ENCODE measurements around the gene MCC.

The MCC gene

DNA sequence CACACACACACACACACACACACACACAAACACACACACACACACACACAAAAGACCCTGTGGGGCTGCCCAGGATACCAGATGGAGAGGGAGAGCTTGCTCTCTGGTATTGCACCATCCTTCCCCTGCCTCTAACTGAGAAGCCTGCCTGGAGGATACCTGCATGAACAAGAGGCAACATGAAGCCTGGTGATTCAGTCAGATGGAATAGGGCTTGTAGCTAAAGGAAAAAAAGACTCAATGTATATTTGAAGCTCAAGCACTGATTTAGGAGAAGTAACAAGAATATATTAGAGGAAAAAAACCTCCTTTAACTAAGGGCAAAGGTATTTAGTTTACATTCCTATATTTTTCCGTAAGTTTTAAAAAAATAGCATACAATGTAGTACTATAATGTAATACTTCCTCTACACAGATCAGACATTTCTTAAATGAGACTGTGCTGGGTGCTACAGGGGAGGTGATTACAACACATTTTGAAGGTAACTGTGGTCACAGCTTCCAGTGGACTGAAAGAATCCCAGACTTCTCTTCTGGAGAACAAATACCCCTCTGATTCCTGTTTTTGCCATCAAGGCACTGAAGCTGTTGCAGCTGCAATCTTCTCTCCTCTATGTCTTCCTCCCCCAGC lies 342.4 kb downstream of the MCC start:
- TF ChIP-seq YY1 (IDR thresholded peaks at IDR 0.05; ENCODE audit: low read depth) (no peak), CEBPB (IDR thresholded peaks at IDR 0.05) (no peak), TEAD4 (IDR thresholded peaks at IDR 0.05) (no peak), TAF1 (IDR thresholded peaks at IDR 0.05; ENCODE audit: low read depth) (no peak), RAD21 (IDR thresholded peaks at IDR 0.05; ENCODE audit: low read depth) (no peak), EGR1 (IDR thresholded peaks at IDR 0.05) (no peak), EP300 (IDR thresholded peaks at IDR 0.05; ENCODE audit: borderline replicate concordance) (no peak), CREB1 (IDR thresholded peaks at IDR 0.05; ENCODE audit: low read depth) (no peak), TCF12 (IDR thresholded peaks at IDR 0.05; ENCODE audit: low read depth) (no peak), FOXM1 (IDR thresholded peaks at IDR 0.05; ENCODE audit: borderline replicate concordance, low read depth) (no peak), ZBTB7A (IDR thresholded peaks at IDR 0.05; ENCODE audit: low read depth) (no peak), NFIC (IDR thresholded peaks at IDR 0.05) (no peak)
- TF ChIP-seq, protein P1, sequence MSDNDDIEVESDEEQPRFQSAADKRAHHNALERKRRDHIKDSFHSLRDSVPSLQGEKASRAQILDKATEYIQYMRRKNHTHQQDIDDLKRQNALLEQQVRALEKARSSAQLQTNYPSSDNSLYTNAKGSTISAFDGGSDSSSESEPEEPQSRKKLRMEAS (IDR thresholded peaks at IDR 0.05), result no peak
- TF ChIP-seq, protein P2, sequence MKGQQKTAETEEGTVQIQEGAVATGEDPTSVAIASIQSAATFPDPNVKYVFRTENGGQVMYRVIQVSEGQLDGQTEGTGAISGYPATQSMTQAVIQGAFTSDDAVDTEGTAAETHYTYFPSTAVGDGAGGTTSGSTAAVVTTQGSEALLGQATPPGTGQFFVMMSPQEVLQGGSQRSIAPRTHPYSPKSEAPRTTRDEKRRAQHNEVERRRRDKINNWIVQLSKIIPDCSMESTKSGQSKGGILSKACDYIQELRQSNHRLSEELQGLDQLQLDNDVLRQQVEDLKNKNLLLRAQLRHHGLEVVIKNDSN (IDR thresholded peaks at IDR 0.05), result no peak
- TF ChIP-seq, protein P3, sequence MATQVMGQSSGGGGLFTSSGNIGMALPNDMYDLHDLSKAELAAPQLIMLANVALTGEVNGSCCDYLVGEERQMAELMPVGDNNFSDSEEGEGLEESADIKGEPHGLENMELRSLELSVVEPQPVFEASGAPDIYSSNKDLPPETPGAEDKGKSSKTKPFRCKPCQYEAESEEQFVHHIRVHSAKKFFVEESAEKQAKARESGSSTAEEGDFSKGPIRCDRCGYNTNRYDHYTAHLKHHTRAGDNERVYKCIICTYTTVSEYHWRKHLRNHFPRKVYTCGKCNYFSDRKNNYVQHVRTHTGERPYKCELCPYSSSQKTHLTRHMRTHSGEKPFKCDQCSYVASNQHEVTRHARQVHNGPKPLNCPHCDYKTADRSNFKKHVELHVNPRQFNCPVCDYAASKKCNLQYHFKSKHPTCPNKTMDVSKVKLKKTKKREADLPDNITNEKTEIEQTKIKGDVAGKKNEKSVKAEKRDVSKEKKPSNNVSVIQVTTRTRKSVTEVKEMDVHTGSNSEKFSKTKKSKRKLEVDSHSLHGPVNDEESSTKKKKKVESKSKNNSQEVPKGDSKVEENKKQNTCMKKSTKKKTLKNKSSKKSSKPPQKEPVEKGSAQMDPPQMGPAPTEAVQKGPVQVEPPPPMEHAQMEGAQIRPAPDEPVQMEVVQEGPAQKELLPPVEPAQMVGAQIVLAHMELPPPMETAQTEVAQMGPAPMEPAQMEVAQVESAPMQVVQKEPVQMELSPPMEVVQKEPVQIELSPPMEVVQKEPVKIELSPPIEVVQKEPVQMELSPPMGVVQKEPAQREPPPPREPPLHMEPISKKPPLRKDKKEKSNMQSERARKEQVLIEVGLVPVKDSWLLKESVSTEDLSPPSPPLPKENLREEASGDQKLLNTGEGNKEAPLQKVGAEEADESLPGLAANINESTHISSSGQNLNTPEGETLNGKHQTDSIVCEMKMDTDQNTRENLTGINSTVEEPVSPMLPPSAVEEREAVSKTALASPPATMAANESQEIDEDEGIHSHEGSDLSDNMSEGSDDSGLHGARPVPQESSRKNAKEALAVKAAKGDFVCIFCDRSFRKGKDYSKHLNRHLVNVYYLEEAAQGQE (IDR thresholded peaks at IDR 0.05; ENCODE audit: low read depth), result no peak

DNA sequence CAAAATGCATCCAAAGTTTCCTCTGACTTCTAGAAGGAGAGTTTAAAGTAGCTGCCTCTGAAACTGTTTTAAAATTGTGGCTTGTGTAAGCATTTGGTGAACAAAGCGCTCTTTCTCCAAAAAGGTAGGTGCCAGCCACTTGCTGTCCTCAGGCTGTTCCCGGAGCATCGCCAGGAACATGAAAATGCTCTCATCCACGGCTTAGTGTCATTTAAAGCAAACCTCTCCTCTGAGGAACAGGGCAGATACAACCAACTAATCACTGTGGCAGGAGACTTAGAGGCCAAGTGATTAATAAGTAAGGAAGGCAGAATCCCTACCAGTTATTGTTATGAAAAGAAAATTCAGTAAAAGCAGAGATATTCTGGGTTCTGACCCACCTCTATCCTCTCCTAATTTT lies 346.1 kb downstream of the MCC start:
- TF ChIP-seq TEAD4 (IDR thresholded peaks at IDR 0.05), result no peak
- no peak for TF ChIP-seq RAD21 (IDR thresholded peaks at IDR 0.05; ENCODE audit: low read depth)
- no peak for TF ChIP-seq FOXM1 (IDR thresholded peaks at IDR 0.05; ENCODE audit: borderline replicate concordance, low read depth)
- TF ChIP-seq YY1 (IDR thresholded peaks at IDR 0.05; ENCODE audit: low read depth), result no peak
- TF ChIP-seq CEBPB (IDR thresholded peaks at IDR 0.05), result no peak
- TF ChIP-seq CREB1 (IDR thresholded peaks at IDR 0.05; ENCODE audit: low read depth), result no peak
- no peak for TF ChIP-seq EGR1 (IDR thresholded peaks at IDR 0.05)
- TF ChIP-seq NFIC (IDR thresholded peaks at IDR 0.05), result no peak
- TF ChIP-seq, protein P1 (IDR thresholded peaks at IDR 0.05), result no peak
- no peak for TF ChIP-seq EP300 (IDR thresholded peaks at IDR 0.05; ENCODE audit: borderline replicate concordance)
- TF ChIP-seq, protein P3 (IDR thresholded peaks at IDR 0.05; ENCODE audit: low read depth), result no peak
- no peak for TF ChIP-seq TAF1 (IDR thresholded peaks at IDR 0.05; ENCODE audit: low read depth)
- TF ChIP-seq ZBTB7A (IDR thresholded peaks at IDR 0.05; ENCODE audit: low read depth), result no peak
- TF ChIP-seq TCF12 (IDR thresholded peaks at IDR 0.05; ENCODE audit: low read depth), result no peak
- TF ChIP-seq, protein P2 (IDR thresholded peaks at IDR 0.05), result no peak

DNA sequence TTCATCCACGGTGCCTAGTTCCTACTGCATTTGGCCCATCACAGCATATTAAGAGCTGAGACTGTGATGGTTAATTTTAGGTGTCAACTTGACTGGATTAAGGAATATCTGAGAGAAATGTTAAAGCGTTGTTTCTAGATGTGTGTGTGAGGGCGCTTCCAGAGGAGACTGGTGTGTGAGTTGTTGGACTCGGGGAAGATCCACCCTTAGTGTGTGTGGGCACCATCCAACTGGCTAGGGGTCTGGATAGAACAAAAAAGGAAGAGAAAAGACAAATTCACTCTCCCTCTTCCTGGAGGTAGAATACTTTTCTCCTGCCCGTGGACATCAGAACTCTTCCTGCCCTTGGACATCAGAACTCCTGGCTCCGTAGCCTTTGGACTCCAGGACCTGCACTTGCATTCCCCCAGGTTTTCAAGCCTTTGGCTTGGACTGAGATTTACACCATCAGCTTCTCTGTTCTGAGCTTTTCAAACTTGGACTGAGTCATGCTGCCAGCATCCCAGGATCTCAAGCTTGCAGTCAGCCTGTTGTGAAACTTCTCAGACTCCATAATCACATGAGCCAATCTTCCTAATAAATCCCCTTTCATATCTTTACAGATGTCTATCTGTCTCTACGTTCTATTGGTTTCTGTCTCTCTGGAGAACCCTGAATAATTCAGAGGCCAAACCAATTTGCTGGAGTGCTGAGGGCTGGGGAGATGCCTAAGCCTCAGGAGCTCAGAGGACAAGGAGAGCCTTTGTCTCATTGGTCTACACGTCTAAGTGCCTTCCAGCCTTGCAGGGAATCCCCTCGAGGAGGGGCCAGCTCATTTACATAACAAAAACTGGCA lies 347.2 kb downstream of the MCC start:
- TF ChIP-seq TCF12 (IDR thresholded peaks at IDR 0.05; ENCODE audit: low read depth) (no peak), RAD21 (IDR thresholded peaks at IDR 0.05; ENCODE audit: low read depth) (no peak), EGR1 (IDR thresholded peaks at IDR 0.05) (no peak), EP300 (IDR thresholded peaks at IDR 0.05; ENCODE audit: borderline replicate concordance) (no peak), TEAD4 (IDR thresholded peaks at IDR 0.05) (no peak), ZBTB7A (IDR thresholded peaks at IDR 0.05; ENCODE audit: low read depth) (no peak), YY1 (IDR thresholded peaks at IDR 0.05; ENCODE audit: low read depth) (no peak), FOXM1 (IDR thresholded peaks at IDR 0.05; ENCODE audit: borderline replicate concordance, low read depth) (no peak), CREB1 (IDR thresholded peaks at IDR 0.05; ENCODE audit: low read depth) (no peak), TAF1 (IDR thresholded peaks at IDR 0.05; ENCODE audit: low read depth) (no peak), NFIC (IDR thresholded peaks at IDR 0.05) (no peak), CEBPB (IDR thresholded peaks at IDR 0.05) (no peak)
- TF ChIP-seq, protein P1 (IDR thresholded peaks at IDR 0.05), result no peak
- TF ChIP-seq, protein P2 (IDR thresholded peaks at IDR 0.05), result no peak
- TF ChIP-seq, protein P3 (IDR thresholded peaks at IDR 0.05; ENCODE audit: low read depth), result no peak

Measured in Ishikawa (cell line).